Vagina (tissue), 2 donors: ENCODE measurements around the gene PIH1D2.
"Not testable (repeated sequence)": the region's sequence is repeated elsewhere in the genome, so short reads cannot be mapped to it uniquely, and the experiment has no call there.

ENCODE experiments used
- CTCF ChIP-seq, 3 experiments: fragments of 450-650 bp in 2 of 3; fragments of 200-600 bp in 1 of 3; sonication (generic) in 1 of 3; IDR thresholded peaks; one replicate each; pipeline ENCODE4 v1.5.1; 2017 to 2019; ENCODE audit warnings: antibody characterized with exemption in 3 of 3, mild to moderate bottlenecking in 2 of 3, moderate library complexity in 2 of 3
- POLR2AphosphoS5 ChIP-seq, 2 donors: sonication (generic); formaldehyde crosslinking; IDR thresholded peaks; one replicate each; pipeline ENCODE4 v1.9.0; 2017; ENCODE audit warnings: antibody characterized with exemption in 2 of 2, mild to moderate bottlenecking in 2 of 2, low read depth in 1 of 2; ENCODE audit not compliant: insufficient read depth in 1 of 2

DNA sequence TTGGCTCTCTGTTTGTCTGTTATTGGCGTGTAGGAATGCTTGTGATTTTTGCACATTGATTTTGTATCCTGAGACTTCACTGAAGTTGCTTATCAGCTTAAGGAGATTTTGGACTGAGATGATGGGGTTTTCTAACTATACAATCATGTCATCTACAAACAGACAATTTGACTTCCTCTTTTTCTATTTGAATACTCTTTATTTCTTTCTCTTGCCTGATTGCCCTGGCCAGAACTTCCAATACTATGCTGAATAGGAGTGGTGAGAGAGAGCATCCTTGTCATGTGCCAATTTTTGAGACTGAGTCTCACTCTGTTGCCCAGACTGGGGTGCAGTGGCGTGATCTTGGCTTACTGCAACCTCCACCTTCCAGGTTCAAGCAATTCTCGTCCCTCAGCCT lies 25.6 kb downstream of the PIH1D2 start:
- not testable (repeated sequence) for TF ChIP-seq CTCF (IDR thresholded peaks at IDR 0.05); POLR2AphosphoS5 (IDR thresholded peaks at IDR 0.05; ENCODE audit: insufficient read depth in 1 of 2, low read depth in 1 of 2)
